Small intestine (tissue), 7 donors: ENCODE measurements around the gene FAM13A. TPM values are rescaled to one million over a fixed set of nuclear protein-coding genes. Genes with fewer than 3 reads are reported as not detected.
"Not testable (repeated sequence)": the region's sequence is repeated elsewhere in the genome, so short reads cannot be mapped to it uniquely, and the experiment has no call there.

Source experiments
- DNase-seq, 2 donors: peaks; one replicate each; pipeline versions ENCODE4 v3.0.0 to v3.0.0-alpha.2; 2013
- FAIRE-seq: peaks from 2 replicates; lab custom pipeline; 2012; peaks lifted over from hg19 to GRCh38; lab: Jason Lieb, UNC
- H3K27ac ChIP-seq, 3 donors: one replicate each; pipeline ENCODE4 v1.5.1; 2013; ENCODE audit warnings: low read length in 2 of 3, mild to moderate bottlenecking in 2 of 3, control low read depth in 1 of 3, inconsistent platforms in 1 of 3, low read depth in 1 of 3, moderate library complexity in 1 of 3
- H3K27me3 ChIP-seq, 3 donors: one replicate each; pipeline ENCODE4 v1.6.1; 2013; ENCODE audit warnings: low read length in 3 of 3, inconsistent platforms in 1 of 3; ENCODE audit not compliant: control insufficient read depth in 3 of 3, insufficient read depth in 3 of 3
- H3K36me3 ChIP-seq, 3 donors: one replicate each; pipeline ENCODE4 v1.6.1; 2013; ENCODE audit warnings: low read length in 3 of 3, inconsistent platforms in 1 of 3, low read depth in 1 of 3, mild to moderate bottlenecking in 1 of 3, moderate library complexity in 1 of 3; ENCODE audit not compliant: control insufficient read depth in 3 of 3, insufficient read depth in 2 of 3
- H3K4me1 ChIP-seq, 3 donors: one replicate each; pipeline ENCODE4 v1.6.1; 2013; ENCODE audit warnings: low read length in 2 of 3, inconsistent platforms in 1 of 3, low read depth in 1 of 3, mild to moderate bottlenecking in 1 of 3, moderate library complexity in 1 of 3; ENCODE audit not compliant: control insufficient read depth in 3 of 3, insufficient read depth in 2 of 3
- H3K4me3 ChIP-seq, 3 donors: one replicate each; pipeline ENCODE4 v1.5.1; 2013; ENCODE audit warnings: low read length in 3 of 3, control low read depth in 1 of 3, inconsistent platforms in 1 of 3, low read depth in 1 of 3, mild to moderate bottlenecking in 1 of 3, moderate library complexity in 1 of 3
- H3K9me3 ChIP-seq, 2 donors: one replicate each; pipeline ENCODE4 v1.6.1; 2013; ENCODE audit warnings: low read depth in 1 of 2, low read length in 1 of 2; ENCODE audit not compliant: control insufficient read depth in 2 of 2, insufficient read depth in 1 of 2
- WGBS, 3 donors: extraction: QIAGEN DNeasy Blood & Tissue Kit; methylation state at CpG; one replicate each; pipeline ENCODE4 v1.1.7; 2013; 5-methylcytosine and 5-hydroxymethylcytosine counted together
- polyA plus RNA-seq, 4 donors: library from polyadenylated mRNA; stranded (reverse) in 3 of 4; unstranded in 1 of 4; fragments of 200-250 nt in 3 of 4; fragments of 120-200 nt in 1 of 4; gene quantifications; one replicate each; pipeline versions ENCODE4 v1.2.1 to v1.2.3, GENCODE V29; 2013
- donor health status: healthy with polysubstance abuse.
- donor health status: control.
- donor health status: control.
- donor health status: Bipolar disorder and iron deficiency.
- donor health status: healthy.

FAM13A gene
- polyA plus RNA-seq, 4 donors: 11.2 to 81.0 (median 58.4) TPM

DNA sequence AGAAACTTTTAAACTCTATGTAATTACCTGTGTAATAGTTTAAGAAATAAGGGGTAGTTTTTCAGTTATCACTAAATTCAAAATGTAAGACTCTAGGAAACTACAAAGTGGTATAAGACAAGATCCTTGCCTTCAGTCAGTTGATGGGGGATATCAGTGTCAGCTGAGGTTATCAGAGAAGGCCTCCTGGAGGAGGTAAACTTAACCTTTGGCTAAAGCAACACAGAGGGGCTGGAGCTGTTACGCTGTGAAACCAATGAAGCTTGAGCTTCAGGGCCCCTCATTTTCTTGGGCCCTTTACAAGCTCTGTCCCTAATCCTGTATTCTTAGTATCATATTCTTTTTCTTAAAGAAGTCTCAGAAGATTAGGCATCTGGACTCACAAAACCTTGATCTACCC is 35.9 kb downstream of the FAM13A start:
- Histone ChIP-seq H3K36me3 (peaks cover 0 to 17% (median 2%) of the 10 kb centered on the region in 3 donors), H3K27me3 (no peaks in the 10 kb centered on the region), H3K9me3 (no peaks in the 10 kb centered on the region), H3K27ac (peak overlapping the region in 2 of 3 donors; percentile 71 to 82), H3K4me3 (no peak overlapping the region), H3K4me1 (peaks cover 2 to 30% (median 2%) of the 10 kb centered on the region in 3 donors)
- WGBS, 3 donors: 87 to 100% (median 93%) methylated on average over 1 of the region's 1 CpG
- DNase-seq (no peak), FAIRE-seq (no peak)

DNA sequence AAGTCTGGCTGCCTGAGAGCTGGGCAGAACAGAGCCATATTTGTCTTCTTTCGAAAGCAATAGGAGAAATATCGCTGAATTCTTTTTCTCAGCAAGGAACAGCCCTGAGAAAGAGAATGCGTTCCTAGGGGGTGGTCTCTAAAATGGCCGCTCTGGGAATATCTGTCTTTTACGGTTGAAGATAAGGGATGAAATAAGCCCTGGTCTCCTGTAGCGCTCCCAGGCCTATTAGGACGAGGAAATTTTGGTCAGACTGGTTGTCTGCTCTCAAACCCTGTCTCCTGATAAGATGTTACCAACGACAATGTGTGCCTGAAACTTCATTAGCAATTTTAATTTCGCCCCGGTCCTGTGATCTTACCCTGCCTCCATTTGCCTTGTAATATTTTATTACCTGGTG is 42.1 kb downstream of the FAM13A start:
- not testable (repeated sequence) for DNase-seq, H3K27ac ChIP-seq, FAIRE-seq, H3K4me3 ChIP-seq, H3K27me3 ChIP-seq, H3K4me1 ChIP-seq
- peaks cover 0 to 15% (median 2%) of the 10 kb centered on the region in 3 donors for H3K36me3 ChIP-seq
- WGBS, 3 donors: 86 to 93% (median 92%) methylated on average over 10 of the region's 10 CpGs
- peaks cover 0 to 11% of the 10 kb centered on the region in 2 donors for H3K9me3 ChIP-seq

- FAIRE-seq (no peak), DNase-seq (peak; percentile 40 to 62)
- WGBS, 3 donors: 34 to 68% (median 52%) methylated on average over 5 of the region's 5 CpGs
- Histone ChIP-seq H3K36me3 (peaks cover 0 to 11% (median 0%) of the 10 kb centered on the region in 3 donors), H3K27me3 (no peaks in the 10 kb centered on the region), H3K27ac (peak overlapping the region in 2 of 3 donors; percentile 81 to 84), H3K4me1 (peaks cover 0 to 41% (median 2%) of the 10 kb centered on the region in 3 donors), H3K9me3 (peaks cover 0 to 18% of the 10 kb centered on the region in 2 donors), H3K4me3 (no peak overlapping the region)
Observed at GRCh38 chr4:89009761-89010369, 47.1 kb downstream of the FAM13A start.

- Histone ChIP-seq H3K4me1 (peaks cover 0 to 41% (median 2%) of the 10 kb centered on the region in 3 donors), H3K27ac (peak overlapping the region in 2 of 3 donors; percentile 81 to 84), H3K9me3 (peaks cover 0 to 16% of the 10 kb centered on the region in 2 donors), H3K4me3 (peak overlapping the region in 1 of 3 donors; percentile 42), H3K27me3 (no peaks in the 10 kb centered on the region), H3K36me3 (peaks cover 0 to 11% (median 0%) of the 10 kb centered on the region in 3 donors)
- FAIRE-seq (peak; percentile 41), DNase-seq (peak; percentile 81 to 82)
- WGBS, 3 donors: 14 to 57% (median 29%) methylated on average over 3 of the region's 3 CpGs
Observed at GRCh38 chr4:89009115-89009514, 47.9 kb downstream of the FAM13A start.

DNA sequence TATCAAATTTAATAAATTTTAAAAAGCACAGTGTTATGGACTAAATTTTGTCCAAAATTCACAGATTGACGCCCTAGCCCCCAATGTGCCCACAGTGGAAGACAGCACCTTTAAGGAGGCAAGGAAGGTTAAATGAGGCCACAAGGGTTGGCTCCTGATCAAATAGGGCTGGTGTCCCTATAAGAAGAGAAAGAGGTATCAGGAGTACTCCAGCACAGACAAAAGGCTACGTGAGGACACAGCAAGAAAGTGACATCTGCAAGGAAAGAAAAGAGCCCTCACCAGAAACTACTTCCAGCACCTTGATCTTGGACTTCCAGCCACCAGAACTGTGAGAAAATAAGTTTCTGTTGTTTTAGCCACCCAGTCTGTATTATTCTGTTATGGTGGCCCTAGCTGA is 48.8 kb downstream of the FAM13A start:
- Histone ChIP-seq H3K4me1 (peaks cover 0 to 41% (median 2%) of the 10 kb centered on the region in 3 donors), H3K36me3 (peaks cover 0 to 8% (median 0%) of the 10 kb centered on the region in 3 donors), H3K4me3 (peak overlapping the region in 2 of 3 donors; percentile 38 to 42), H3K27me3 (no peaks in the 10 kb centered on the region), H3K9me3 (peaks cover 0 to 12% of the 10 kb centered on the region in 2 donors), H3K27ac (peak overlapping the region in 2 of 3 donors; percentile 24 to 84)
- 87 to 91% (median 88%) methylated on average over 2 of the region's 2 CpGs for WGBS, 3 donors
- FAIRE-seq: no peak
- DNase-seq: no peak

DNA sequence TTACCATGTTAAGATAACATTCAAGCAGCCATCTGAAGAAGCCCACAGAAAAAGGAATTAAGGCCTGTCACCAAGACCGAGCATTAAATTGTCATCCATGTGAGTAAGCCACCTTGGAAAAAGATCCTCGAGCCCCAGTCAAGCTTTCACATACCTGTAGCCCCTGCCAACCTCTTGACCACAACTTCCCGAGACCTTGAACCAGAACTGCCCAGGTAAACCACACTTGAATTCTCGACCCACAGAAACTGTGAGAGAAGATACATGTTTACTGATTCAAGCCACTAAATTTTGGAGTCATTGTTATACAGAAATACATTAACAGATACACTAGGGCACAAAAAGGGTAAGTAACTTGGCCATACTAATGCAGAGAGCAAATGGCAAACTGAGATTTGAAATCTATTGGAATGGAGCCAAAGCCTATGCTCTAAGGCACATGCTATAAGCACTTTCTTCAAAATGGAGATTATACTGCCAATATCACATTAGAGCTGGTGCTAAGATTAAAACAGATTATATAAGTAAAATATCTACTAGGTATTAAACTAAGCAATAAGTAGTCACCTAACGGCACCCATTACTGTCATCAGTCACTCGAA is 49.5 kb downstream of the FAM13A start:
- H3K4me3 ChIP-seq: peak overlapping the region in 2 of 3 donors; percentile 10 to 17
- peaks cover 0 to 42% (median 2%) of the 10 kb centered on the region in 3 donors for H3K4me1 ChIP-seq
- peak overlapping the region in 1 of 3 donors; percentile 84 for H3K27ac ChIP-seq
- H3K36me3 ChIP-seq: peaks cover 0 to 8% (median 0%) of the 10 kb centered on the region in 3 donors
- DNase-seq (no peak), FAIRE-seq (no peak)
- H3K27me3 ChIP-seq: no peaks in the 10 kb centered on the region
- H3K9me3 ChIP-seq: peaks cover 0 to 12% of the 10 kb centered on the region in 2 donors
- WGBS, 3 donors: 87 to 93% (median 90%) methylated on average over 6 of the region's 6 CpGs

- 93 to 95% (median 95%) methylated on average over 5 of the region's 5 CpGs for WGBS, 3 donors
- Histone ChIP-seq H3K4me3 (no peak overlapping the region), H3K27me3 (no peaks in the 10 kb centered on the region), H3K4me1 (peaks cover 0 to 52% (median 2%) of the 10 kb centered on the region in 3 donors), H3K27ac (no peak overlapping the region), H3K9me3 (peaks cover 0 to 12% of the 10 kb centered on the region in 2 donors), H3K36me3 (peaks cover 0 to 8% (median 0%) of the 10 kb centered on the region in 3 donors)
- FAIRE-seq (no peak), DNase-seq (no peak)
Observed at GRCh38 chr4:89006307-89006706, 50.7 kb downstream of the FAM13A start.

DNA sequence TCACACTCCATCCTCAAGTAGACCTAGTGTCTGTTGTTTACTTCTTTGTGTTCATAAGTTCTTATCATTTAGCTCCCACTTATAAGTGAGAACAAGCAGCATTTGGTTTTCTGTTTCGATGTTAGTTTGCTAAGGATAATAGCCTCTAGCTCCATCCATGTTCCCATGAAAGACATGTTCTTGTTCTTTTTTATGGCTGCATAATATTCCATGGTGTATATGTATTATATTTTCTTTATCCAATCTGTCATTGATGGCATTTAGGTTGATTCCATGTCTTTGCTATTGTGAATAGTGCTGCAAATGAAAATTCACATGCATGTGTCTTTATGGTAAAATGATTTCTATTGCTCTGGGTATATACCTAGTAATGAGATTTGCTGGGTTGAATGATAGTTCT is 51.9 kb downstream of the FAM13A start:
- not testable (repeated sequence) for H3K27ac ChIP-seq, H3K36me3 ChIP-seq, H3K27me3 ChIP-seq, DNase-seq, FAIRE-seq, H3K4me3 ChIP-seq
- H3K4me1 ChIP-seq: peaks cover 0 to 49% (median 4%) of the 10 kb centered on the region in 3 donors
- 93 to 97% (median 94%) methylated on average over 1 of the region's 1 CpG for WGBS, 3 donors
- peaks cover 0 to 12% of the 10 kb centered on the region in 2 donors for H3K9me3 ChIP-seq
